ENCODE data around the gene FKTN.
"Not testable (repeated sequence)": the region's sequence is repeated elsewhere in the genome, so short reads cannot be mapped to it uniquely, and the experiment has no call there.

Gene FKTN

DNA sequence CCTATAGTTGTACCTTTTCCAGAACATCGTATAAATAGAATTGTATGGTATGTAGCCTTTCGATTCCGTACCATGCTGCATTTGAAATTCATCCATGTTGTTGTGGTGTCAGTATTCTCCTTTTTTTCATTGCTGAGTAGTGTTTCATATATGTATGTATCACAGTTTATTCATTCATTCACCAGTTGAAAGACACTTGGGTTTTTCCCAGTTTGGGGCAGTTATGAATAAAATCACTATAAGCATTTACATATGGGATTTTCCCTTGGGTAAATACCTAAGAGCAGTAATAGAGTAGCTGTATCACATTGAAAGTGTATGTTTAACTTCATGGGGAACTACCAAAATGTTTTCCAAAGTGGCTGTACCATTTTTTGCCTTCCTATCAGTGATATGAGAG lies 16.1 kb upstream of the FKTN start:
- H3K4me1 ChIP-seq (ENCODE audit: low read length): no peaks in the 10 kb centered on the region
- H3K9me3 ChIP-seq (replicated peaks; ENCODE audit: insufficient read depth, low read length): no peaks in the 10 kb centered on the region
- no peak overlapping the region for H3K9ac ChIP-seq (ENCODE audit: low read length)
- H3K79me2 ChIP-seq (ENCODE audit: low read length): no peaks in the 10 kb centered on the region
- no peak for TF ChIP-seq CTCF (IDR thresholded peaks at IDR 0.05; ENCODE audit: low read length)
- TF ChIP-seq EZH2 (optimal IDR thresholded peaks at IDR 0.05; ENCODE audit: low read depth, low read length): no peak
- TF ChIP-seq EZH2phosphoT487 (IDR thresholded peaks at IDR 0.05; ENCODE audit: low read length): no peak
- no peaks in the 10 kb centered on the region for H3K36me3 ChIP-seq (replicated peaks; ENCODE audit: insufficient read depth, low read length)
- no peaks in the 10 kb centered on the region for H3K9me2 ChIP-seq (replicated peaks; ENCODE audit: insufficient read depth, low read length)
- H3K27me3 ChIP-seq (replicated peaks; ENCODE audit: insufficient read depth, low read length): no peaks in the 10 kb centered on the region
- H3K27ac ChIP-seq (ENCODE audit: low read length): no peak overlapping the region
- no peaks in the 10 kb centered on the region for H3F3A ChIP-seq (ENCODE audit: insufficient read depth, low read length)
- H2AFZ ChIP-seq (ENCODE audit: low read length): no peak overlapping the region
- no peak for DNase-seq
- H3K4me2 ChIP-seq (ENCODE audit: low read depth, low read length): no peak overlapping the region
- H4K20me1 ChIP-seq (ENCODE audit: insufficient read depth, low read length): no peaks in the 10 kb centered on the region
- no peak overlapping the region for H3K4me3 ChIP-seq (ENCODE audit: low read length)

DNA sequence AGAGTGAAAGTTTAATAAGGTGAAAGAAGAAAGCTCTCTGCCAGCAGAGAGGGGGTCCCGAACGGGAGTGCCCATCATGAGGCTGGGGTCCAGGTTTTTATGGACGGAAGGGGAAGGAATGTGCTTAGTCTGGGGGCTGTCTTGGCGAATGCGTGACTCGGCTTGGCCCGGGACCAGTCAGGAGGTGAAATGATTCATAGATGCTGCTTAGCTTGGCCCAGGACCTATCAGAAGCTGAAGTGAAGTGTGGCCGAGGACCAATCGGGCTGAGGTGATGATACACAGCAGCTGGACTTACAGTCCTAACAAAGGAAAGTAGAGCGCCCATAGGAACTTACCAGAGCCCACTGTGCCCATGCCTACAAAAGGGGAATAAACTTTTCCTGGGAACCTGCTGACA lies 3.9 kb upstream of the FKTN start:
- Histone ChIP-seq H4K20me1 (ENCODE audit: insufficient read depth, low read length) (no peaks in the 10 kb centered on the region), H3K4me1 (ENCODE audit: low read length) (no peaks in the 10 kb centered on the region), H3K9ac (ENCODE audit: low read length) (no peak overlapping the region), H3K27ac (ENCODE audit: low read length) (no peak overlapping the region), H3K27me3 (replicated peaks; ENCODE audit: insufficient read depth, low read length) (no peaks in the 10 kb centered on the region), H3K9me2 (replicated peaks; ENCODE audit: insufficient read depth, low read length) (no peaks in the 10 kb centered on the region), H3K36me3 (replicated peaks; ENCODE audit: insufficient read depth, low read length) (no peaks in the 10 kb centered on the region), H3K4me3 (ENCODE audit: low read length) (no peak overlapping the region), H3F3A (ENCODE audit: insufficient read depth, low read length) (no peaks in the 10 kb centered on the region), H3K4me2 (ENCODE audit: low read depth, low read length) (no peak overlapping the region), H3K79me2 (ENCODE audit: low read length) (0 out of 2 replicates have a peak, but pooled peaks cover 2% of the 10 kb centered on the region), H2AFZ (ENCODE audit: low read length) (no peak overlapping the region), H3K9me3 (replicated peaks; ENCODE audit: insufficient read depth, low read length) (no peaks in the 10 kb centered on the region)
- TF ChIP-seq CTCF (IDR thresholded peaks at IDR 0.05; ENCODE audit: low read length) (no peak), EZH2phosphoT487 (IDR thresholded peaks at IDR 0.05; ENCODE audit: low read length) (no peak), EZH2 (optimal IDR thresholded peaks at IDR 0.05; ENCODE audit: low read depth, low read length) (no peak)
- no peak for DNase-seq

DNA sequence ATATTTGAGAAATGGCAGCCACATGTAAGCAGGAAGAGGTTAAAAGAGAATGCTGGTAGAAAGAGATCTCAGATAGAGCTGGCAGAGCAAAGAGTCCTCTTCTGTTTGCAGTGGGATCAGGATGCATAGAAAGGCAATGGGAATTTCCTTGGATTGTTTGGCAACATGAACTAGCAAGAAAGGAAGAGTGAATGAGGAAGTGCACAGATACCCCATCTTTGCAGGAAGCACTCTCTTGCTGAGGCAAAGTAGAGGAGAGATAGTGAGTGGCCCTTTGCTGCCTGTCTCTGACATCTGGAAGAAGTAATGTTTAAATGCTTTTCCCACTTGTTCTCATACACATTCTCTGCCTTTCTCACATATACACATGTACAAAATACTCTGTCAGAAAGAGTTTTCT lies 14.5 kb downstream of the FKTN start:
- Histone ChIP-seq H3K27ac (ENCODE audit: low read length) (no peak overlapping the region), H3F3A (ENCODE audit: insufficient read depth, low read length) (no peaks in the 10 kb centered on the region), H3K27me3 (replicated peaks; ENCODE audit: insufficient read depth, low read length) (no peaks in the 10 kb centered on the region), H3K4me3 (ENCODE audit: low read length) (no peak overlapping the region), H3K4me2 (ENCODE audit: low read depth, low read length) (no peak overlapping the region), H3K9ac (ENCODE audit: low read length) (no peak overlapping the region), H3K79me2 (ENCODE audit: low read length) (no peaks in the 10 kb centered on the region), H4K20me1 (ENCODE audit: insufficient read depth, low read length) (no peaks in the 10 kb centered on the region), H2AFZ (ENCODE audit: low read length) (no peak overlapping the region), H3K9me2 (replicated peaks; ENCODE audit: insufficient read depth, low read length) (no peaks in the 10 kb centered on the region), H3K4me1 (ENCODE audit: low read length) (no peaks in the 10 kb centered on the region), H3K36me3 (replicated peaks; ENCODE audit: insufficient read depth, low read length) (no peaks in the 10 kb centered on the region), H3K9me3 (replicated peaks; ENCODE audit: insufficient read depth, low read length) (no peaks in the 10 kb centered on the region)
- DNase-seq: no peak
- TF ChIP-seq CTCF (IDR thresholded peaks at IDR 0.05; ENCODE audit: low read length) (no peak), EZH2 (optimal IDR thresholded peaks at IDR 0.05; ENCODE audit: low read depth, low read length) (no peak), EZH2phosphoT487 (IDR thresholded peaks at IDR 0.05; ENCODE audit: low read length) (no peak)

- not testable (repeated sequence) for H3K9me3 ChIP-seq (replicated peaks; ENCODE audit: insufficient read depth, low read length); H3K9me2 ChIP-seq (replicated peaks; ENCODE audit: insufficient read depth, low read length); H3K27me3 ChIP-seq (replicated peaks; ENCODE audit: insufficient read depth, low read length); H2AFZ ChIP-seq (ENCODE audit: low read length); H3K4me3 ChIP-seq (ENCODE audit: low read length); H3K4me2 ChIP-seq (ENCODE audit: low read depth, low read length); H4K20me1 ChIP-seq (ENCODE audit: insufficient read depth, low read length); H3K36me3 ChIP-seq (replicated peaks; ENCODE audit: insufficient read depth, low read length); H3K4me1 ChIP-seq (ENCODE audit: low read length); H3K79me2 ChIP-seq (ENCODE audit: low read length); H3F3A ChIP-seq (ENCODE audit: insufficient read depth, low read length); H3K27ac ChIP-seq (ENCODE audit: low read length); DNase-seq; H3K9ac ChIP-seq (ENCODE audit: low read length)
These were observed 22.0 kb downstream of the FKTN start for GRCh38 chr9:105579952-105580351.

GRCh38 chr9:105581550-105581949 lies 23.6 kb downstream of the FKTN start:
- not testable (repeated sequence) for H2AFZ ChIP-seq (ENCODE audit: low read length); H3K79me2 ChIP-seq (ENCODE audit: low read length)

More at GRCh38 chr9:105581550-105581949, 23.6 kb downstream of the FKTN start:
- not testable (repeated sequence) for H3K27ac ChIP-seq (ENCODE audit: low read length); H4K20me1 ChIP-seq (ENCODE audit: insufficient read depth, low read length); H3K4me1 ChIP-seq (ENCODE audit: low read length); DNase-seq; H3K4me2 ChIP-seq (ENCODE audit: low read depth, low read length); H3K9me2 ChIP-seq (replicated peaks; ENCODE audit: insufficient read depth, low read length); H3F3A ChIP-seq (ENCODE audit: insufficient read depth, low read length); H3K9ac ChIP-seq (ENCODE audit: low read length); H3K27me3 ChIP-seq (replicated peaks; ENCODE audit: insufficient read depth, low read length); H3K36me3 ChIP-seq (replicated peaks; ENCODE audit: insufficient read depth, low read length); H3K9me3 ChIP-seq (replicated peaks; ENCODE audit: insufficient read depth, low read length); H3K4me3 ChIP-seq (ENCODE audit: low read length)

Data from MM.1S (cell line).